Stimulated activated CD4-positive, alpha-beta T cell treated with anti-CD3 and anti-CD28 coated beads, TNF-alpha, amount 100 ng/mL, for 48 hours (primary cell): ENCODE data around the gene SEPTIN3.

Experiments used
- DNase-seq, 3 donors: peaks; one replicate each; pipeline ENCODE4 v3.0.0-alpha.2; 2020; ENCODE audit warnings: low read depth in 3 of 3

The SEPTIN3 gene

DNA sequence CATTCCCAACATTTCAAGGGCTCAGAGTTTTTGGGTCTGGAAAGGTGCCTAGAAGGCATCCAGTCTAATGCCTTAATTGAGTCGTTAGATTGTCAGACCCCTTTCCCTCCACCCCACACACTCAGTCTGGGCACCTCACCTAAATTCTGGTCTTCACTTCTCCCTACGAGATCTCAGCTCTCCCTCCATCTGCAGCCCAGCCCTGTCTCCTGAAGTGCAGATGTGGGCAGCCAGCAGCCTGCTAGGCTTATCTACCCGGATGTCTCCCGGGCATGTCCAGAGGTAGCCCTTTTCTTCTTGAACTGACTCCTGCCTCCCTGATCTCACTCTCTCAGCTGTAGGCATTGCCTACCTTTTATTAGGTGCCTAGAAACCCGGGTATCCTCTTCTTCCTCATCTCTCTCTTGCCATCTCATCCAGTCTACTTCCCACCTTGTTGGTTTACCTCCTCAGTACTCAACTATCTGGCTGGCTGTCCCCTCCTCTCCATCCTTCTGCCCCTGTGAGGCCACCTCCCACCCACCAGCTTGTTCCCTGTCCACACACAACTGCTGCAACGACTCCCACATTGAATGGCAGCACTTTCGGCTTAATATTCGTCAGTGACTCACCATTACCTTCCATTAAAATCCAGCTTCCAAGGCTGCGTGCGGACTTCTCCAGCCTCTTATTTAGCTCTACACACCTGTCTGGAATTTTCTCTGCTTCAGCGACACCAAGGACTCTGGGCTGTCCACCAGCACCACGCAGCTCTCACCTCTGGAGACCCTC lies 6.2 kb downstream of the SEPTIN3 start:
- no peak for DNase-seq

GRCh38 chr22:41976070-41976901 lies 7.0 kb downstream of the SEPTIN3 start:
- peak in 1 of 3 donors; percentile 53 for DNase-seq

- DNase-seq = no peak
Measured at GRCh38 chr22:41976961-41977566, 7.8 kb downstream of the SEPTIN3 start.

GRCh38 chr22:41978732-41979131 lies 9.5 kb downstream of the SEPTIN3 start:
- no peak for DNase-seq

GRCh38 chr22:41979423-41980250 lies 10.4 kb downstream of the SEPTIN3 start:
- no peak for DNase-seq

- DNase-seq = no peak
Measured at GRCh38 chr22:41982865-41983264, 13.6 kb downstream of the SEPTIN3 start.

- no peak for DNase-seq
Measured at GRCh38 chr22:41983513-41984405, 14.5 kb downstream of the SEPTIN3 start.

GRCh38 chr22:41987276-41987675 lies 18.0 kb downstream of the SEPTIN3 start:
- DNase-seq = no peak

DNA sequence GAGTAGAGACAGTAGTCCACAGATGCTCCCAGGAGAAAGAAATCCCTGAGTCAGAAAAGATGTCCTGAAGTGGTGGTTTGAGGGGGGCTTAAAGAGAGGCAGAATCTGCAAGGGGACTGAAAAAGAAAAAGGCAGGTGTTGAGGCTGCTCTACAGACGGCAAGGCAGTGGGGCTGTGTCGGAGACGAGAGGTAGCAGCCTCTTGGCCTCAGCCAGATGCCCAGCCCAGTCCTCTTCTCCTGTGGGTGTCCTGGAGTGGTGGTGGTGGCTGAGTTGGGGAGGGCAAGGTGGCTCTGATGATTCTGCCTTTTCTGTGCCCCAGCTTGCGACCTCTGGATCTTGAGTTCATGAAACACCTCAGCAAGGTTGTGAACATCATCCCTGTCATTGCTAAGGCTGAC lies 20.0 kb downstream of the SEPTIN3 start:
- no peak for DNase-seq

DNA sequence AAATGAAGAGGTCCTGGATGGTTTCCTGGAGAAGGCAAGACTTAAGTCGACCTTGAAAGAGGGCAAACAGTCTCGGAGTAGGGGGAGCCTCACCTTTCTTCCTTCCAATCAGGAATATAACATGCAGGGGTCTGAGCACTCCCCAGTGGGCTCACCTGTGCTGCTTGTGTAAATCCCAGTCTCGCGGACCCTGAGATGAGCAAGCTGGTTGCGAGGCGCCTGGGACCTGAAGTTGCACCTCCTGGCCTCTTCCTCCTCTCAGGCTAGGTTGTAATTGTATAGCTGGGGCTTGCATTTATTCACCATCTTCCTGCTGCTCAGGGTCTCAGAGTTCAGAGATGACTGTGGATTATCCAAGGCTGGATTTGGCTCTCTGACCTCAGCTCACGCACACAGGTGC lies 21.9 kb downstream of the SEPTIN3 start:
- DNase-seq = no peak

DNA sequence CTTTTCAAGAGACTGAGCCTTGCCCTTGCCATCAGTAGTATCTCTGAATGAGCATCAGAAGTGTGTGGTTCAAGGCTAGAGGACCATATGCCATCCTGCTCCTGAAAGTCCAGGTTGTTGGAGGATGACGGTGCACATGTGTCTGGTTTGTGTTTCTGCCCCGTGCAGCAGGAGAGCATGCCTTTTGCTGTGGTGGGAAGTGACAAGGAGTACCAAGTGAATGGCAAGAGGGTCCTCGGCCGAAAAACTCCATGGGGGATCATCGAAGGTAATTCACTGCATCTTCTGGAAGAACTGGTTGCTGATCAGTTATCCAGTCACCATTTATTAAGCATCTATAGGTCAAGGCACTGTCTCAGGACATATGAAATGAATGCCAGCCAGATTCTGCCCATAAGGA lies 23.3 kb downstream of the SEPTIN3 start:
- DNase-seq = no peak

- DNase-seq = no peak
Measured at GRCh38 chr22:41995211-41995610, 26.0 kb downstream of the SEPTIN3 start.

DNA sequence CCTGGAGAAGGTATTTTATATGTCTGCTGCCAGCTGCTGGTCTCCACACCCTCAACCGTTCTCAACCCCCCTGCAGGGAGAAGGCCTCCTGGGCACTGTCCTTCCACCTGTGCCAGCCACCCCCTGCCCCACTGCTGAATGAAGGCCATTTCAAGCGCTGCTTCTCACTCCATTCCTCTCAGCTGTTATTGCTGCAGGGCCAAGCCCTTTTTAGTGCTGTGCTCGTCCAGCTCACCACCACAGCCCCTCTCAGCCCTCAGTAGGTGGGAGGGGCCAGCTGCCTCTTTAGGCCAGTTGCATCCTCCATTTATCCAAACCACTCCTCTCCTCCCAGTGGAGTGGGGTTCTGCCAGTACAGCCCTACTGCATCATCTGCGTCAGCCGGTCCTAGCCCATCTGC lies 27.6 kb downstream of the SEPTIN3 start:
- DNase-seq = no peak

DNA sequence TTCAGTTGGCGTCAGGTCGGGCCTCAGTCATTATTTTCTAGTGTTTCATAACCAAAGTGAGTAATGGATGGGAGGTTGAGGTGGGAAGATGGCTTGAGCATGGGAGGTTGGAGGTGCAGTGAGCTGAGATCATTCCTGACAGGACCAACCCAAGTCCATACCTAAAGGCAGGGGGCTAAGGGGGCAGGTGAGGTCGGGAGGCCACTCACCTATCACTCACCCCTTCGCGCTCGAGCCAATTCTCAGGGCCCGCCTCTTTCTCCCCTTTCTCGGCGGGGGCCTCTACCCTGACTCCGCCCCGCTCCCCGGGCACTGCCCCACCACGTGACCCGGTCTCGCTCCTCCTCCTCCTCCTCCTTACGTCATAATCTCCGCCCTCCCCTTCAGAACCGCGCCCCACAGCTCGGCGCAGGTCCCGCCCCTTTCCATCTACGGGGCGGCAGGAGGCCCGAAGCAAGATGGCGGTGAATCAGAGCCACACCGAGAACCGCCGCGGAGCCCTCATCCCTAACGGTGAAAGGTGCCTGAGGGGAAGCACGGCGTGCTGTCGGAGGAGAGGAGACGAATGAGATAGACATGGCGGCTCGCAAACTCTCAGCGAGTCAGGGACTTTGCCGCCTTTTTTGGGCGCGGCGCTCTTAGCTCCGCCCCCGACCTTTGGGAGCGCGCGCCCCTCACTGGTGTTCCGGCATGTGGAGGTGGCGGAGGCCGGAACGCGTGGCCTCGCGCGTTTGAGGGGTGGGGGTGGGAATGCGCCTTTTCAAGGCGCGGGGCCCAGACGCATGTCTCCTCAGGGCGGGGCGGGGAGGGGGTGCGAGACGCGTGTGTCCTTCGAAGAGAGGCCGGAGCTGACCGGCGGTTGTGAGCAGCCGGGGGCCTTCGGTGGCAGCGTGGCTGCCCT lies 29.4 kb downstream of the SEPTIN3 start, which contains the start of gene WBP2NL:
Gene WBP2NL, plus strand, starts transcription at position 428 of the 901 bp plus-strand sequence. Its CDS starts 31 bp downstream, at position 459.
- DNase-seq = peak; percentile 70 to 91 (median 81)

- DNase-seq = no peak
Measured at GRCh38 chr22:42000466-42000865, 31.2 kb downstream of the SEPTIN3 start.

DNA sequence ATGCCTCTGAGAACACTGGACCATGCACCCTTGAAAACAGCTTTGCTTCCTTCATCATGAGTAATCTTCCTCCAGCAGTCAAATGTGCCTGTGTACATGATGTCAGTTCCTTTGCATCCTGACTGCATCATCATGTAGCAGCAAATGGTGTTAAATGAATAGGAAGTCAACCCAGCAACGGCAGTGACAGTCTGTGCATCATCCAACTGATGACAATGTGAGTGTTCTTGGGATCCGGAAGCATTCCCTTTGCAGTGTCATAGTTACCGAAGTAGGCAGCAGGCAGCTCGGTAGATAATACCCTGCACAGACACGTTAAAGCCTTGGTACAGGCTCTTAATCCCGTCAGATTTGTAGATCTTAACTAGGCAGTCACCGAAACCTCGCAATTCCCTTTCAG lies 31.9 kb downstream of the SEPTIN3 start:
- no peak for DNase-seq

DNA sequence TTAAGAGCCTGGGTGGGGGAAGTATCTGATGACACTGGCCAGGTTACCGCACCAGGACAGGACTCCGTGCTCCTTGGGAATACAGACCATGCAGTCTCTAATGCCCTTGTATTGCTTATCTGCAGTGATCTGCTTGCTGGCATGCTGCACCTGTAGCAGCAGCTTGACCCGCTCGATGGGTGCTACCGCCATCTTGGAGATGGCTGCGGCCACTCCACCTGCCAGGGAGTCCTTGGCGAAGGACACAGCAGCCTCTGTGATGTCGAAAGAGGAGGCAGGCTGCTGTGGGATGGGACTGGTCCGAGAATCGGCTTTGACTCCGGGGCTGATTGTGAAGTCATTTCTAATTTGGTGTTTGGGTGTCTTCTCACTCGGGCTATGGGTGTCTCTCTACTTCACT lies 32.5 kb downstream of the SEPTIN3 start:
- DNase-seq = no peak

DNA sequence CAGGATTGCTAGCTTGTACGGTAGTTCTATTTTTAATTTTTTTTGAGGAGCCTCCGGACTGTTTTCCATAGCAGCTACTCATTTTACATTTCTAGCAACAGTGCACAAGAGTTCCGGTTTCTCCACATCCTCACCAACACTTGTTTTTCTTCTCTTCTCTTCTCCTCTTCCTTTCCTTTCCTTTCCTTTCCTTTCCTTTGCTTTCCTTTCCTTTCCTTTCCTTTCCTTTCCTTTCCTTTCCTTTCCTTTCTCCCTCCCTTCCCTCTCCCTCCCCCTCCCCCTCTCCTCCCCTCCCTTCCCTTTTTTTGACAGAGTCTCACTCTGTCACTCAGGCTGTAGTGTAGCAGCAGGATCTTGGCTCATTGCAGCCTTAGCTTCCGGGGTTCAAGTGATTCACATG lies 38.7 kb downstream of the SEPTIN3 start:
- no peak for DNase-seq

GRCh38 chr22:42010778-42011177 lies 41.5 kb downstream of the SEPTIN3 start:
- DNase-seq = no peak

DNA sequence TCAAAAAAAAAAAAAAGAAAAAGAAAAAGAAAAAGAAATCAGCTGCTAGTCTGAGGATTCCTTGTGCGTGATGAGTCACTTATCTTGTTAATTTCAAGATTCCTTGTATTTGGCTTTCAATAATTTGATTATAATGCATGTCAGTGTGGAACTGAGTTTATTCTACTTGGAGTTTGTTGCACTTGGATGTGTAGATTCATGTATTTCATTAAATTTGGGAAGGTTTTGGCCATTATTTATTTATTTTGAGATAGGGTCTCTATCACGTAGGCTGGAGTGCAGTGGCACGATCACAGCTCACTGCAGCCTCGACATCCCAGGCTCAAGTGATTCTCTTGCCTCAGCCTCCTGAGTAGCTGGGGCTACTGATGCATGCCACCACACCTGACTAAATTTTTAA lies 44.1 kb downstream of the SEPTIN3 start:
- DNase-seq = no peak
